ENCODE results near the gene KRT24.

The KRT24 gene

DNA sequence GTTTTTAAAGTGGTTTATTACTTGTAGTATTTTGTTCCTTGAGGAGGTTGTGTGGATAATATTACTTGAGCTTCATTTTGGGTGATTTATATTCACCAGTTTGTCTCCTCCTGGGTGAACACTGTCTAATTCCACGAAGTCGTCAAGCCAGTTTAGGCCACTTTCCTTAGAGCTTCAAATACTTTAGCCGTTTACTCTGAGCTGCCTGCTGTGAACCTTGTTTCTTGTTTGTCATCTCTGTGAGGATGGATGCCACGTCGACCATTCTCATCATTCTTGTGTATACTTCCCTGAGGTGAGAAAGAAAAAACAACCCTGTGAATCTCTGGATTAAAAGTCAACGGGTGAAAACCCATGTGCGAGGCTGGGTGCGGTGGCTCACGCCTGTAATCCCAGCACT is 9.0 kb downstream of the KRT24 start:
- DNase-seq (ENCODE audit: low read depth in 2 of 2): no peak

DNA sequence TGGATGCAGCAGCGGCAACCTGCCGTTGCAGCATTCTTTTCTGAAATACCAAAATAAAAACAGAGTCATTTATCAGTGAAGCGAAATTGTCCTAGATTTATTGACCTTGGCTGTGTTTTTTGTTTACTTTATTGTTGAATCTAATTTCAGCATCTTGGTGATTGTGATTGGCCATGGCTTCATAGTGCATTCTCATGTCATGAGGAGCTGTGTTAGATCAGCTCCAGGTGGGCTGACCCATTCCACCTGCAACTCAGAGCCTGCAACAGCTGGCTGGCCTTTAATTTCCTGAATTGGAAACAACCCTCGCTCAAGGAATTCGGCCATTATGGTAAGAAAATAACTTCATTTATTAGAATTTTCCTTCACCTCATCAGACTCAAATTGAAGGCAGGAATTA is 16.4 kb downstream of the KRT24 start:
- no peak for DNase-seq (ENCODE audit: low read depth in 2 of 2)

DNA sequence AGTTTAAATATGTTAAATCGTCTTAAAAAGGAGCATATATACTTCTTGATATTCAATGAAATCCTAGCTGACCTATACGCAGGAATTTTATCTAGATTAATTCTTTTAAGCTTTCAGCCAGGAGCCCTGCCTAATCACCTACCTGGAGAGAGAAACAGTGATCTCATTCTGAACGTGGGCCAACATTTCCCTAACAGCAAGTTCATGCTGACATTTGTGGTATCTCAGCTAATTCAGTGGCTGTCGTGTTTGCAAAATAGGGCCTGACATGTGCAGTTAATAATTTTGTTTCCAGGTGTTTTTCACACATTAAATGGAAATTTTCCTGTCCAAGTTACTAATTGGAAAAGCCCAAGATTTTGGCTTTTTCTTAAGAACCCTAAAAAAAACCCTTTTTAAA is 17.4 kb downstream of the KRT24 start:
- no peak for DNase-seq (ENCODE audit: low read depth in 2 of 2)

DNA sequence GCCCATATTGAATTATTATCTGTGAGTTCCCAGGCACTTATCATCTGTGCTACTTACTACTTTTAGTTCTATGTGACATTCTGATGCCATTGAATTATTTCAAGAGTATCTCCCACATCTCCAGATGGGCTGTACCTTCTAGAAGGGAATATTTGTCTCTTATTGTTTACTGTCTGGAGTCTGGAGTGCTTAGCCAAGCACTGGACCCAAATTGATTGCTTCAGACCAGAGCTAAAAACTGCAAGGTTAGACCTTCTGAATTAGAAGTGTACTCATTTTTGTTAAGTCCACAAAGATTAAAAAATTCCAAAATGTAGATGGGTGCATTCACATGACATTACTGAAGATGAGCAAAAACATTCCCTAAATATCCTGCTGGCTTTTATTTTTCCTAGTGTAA is 22.6 kb downstream of the KRT24 start:
- no peak for DNase-seq (ENCODE audit: low read depth in 2 of 2)

DNA sequence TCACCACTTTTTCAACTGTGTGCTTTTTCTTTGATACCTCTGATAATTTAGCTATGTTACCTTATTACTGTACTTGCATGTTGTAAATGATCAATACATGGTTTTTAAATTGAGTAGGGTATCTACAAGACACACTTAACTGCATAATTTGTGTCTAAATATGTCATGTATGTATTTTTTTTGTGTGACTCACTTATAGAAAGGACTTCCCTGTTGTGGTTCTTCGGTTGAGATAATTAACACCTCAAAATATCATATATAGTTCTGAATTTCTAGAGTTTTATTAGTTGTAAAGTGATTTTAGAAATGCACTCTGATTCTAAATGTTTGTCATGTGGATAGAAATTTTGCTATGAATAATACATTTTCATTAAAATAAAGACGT is 24.0 kb downstream of the KRT24 start:
- no peak for DNase-seq (ENCODE audit: low read depth in 2 of 2)

DNA sequence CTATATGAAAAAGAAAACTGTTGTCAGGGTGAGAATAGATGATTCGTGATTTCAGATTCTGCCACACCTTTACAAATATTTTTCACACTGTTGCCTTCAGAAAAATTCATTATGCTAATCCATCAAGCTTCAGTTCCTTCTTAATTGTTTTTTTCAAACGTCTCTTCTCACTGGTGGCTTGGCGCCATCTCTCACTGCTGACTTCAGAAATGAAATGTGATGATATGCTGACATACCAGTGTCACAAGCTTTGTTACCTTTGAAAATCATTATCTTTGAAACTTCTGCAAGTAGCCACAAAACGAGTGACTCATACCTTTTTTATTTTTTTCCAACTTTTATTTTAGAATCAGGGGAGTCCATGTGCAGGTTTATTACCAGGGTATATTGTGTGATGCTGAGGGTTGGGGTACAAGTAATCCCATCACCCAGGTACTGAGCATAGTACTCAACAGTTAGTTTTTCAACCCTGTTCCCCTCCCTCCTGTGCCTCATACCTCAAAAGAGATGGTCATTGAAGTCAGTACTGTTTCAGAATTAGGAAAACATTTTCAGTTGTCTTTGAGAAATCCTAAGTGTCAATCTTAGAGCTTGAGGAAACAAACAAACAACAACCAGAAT is 24.5 kb downstream of the KRT24 start:
- no peak for DNase-seq (ENCODE audit: low read depth in 2 of 2)

DNA sequence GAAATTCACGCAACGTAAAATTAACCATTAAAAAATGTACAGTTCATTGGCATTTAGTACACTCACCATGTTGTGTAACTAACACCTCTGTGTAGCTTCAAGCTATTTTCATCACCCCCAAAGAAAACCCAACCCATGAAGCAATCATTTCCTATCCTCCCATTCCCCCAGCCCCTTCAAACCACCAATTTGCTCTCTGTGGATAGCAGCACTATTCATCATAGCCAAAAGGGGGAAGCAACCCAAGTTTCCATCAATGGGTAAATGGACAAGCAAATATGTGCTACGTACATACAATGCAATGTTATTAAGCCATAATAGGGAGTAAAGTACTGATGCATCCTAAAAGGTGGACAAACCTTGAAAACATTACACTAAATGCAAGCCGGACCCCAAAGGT is 27.6 kb downstream of the KRT24 start:
- DNase-seq (ENCODE audit: low read depth in 2 of 2): no peak

DNA sequence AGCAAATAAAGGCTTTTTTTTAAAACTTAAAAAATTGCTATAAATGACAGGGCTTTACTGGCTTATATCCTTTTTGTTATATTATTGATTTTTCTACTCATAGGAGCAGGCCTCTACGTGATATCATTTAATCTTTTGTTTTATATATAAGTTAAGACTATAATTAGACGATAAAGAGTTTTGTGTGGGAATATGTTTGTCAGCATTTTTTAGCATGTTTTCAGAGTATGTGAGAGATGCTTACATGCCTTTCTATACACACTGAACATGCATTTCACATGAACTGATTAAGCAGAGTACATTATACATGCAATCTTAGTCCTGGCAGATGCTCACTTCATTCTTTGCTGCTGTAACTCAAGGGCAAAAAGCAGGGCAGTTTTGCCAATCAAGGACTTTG is 30.9 kb downstream of the KRT24 start:
- DNase-seq (ENCODE audit: low read depth in 2 of 2): no peak

DNA sequence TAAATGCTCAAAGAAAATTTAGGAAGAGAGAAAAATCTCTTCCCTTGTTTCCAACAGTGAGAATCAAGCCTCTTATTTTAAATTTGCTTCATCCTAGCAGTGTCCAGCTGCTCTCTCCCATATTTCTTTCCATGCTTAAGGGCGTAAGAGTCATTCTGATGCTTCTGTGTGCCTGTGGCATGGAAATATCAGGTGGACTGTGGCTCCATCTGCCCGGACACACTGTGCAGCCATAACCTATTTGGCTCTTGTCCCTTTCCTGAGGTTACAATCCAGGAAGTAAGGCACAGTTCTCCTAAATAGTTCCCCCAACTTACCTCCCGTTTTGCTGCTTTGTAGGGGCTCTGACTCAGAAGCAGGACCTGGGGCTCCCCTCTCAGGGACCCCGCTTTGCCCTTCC is 32.3 kb downstream of the KRT24 start:
- DNase-seq (ENCODE audit: low read depth in 2 of 2): no peak

DNA sequence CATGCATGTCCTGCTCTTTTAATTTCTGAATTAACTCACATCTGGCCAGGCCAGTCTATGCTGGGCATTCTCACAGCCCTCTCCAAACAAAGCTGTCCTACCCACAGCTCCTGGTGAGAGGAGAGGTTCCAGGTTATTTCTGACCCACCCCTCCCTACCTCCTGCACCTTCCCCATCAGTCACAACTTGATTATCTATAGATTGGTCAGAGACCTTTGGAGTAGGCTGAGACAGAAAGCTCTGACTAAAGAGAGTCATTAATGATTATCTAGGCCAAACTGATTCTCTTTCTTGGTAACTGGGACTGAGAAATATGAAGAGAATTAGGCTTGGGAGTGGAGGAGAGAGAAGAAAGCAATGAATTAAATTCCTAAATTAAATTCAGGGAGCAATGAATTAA is 37.2 kb downstream of the KRT24 start:
- no peak for DNase-seq (ENCODE audit: low read depth in 2 of 2)

DNA sequence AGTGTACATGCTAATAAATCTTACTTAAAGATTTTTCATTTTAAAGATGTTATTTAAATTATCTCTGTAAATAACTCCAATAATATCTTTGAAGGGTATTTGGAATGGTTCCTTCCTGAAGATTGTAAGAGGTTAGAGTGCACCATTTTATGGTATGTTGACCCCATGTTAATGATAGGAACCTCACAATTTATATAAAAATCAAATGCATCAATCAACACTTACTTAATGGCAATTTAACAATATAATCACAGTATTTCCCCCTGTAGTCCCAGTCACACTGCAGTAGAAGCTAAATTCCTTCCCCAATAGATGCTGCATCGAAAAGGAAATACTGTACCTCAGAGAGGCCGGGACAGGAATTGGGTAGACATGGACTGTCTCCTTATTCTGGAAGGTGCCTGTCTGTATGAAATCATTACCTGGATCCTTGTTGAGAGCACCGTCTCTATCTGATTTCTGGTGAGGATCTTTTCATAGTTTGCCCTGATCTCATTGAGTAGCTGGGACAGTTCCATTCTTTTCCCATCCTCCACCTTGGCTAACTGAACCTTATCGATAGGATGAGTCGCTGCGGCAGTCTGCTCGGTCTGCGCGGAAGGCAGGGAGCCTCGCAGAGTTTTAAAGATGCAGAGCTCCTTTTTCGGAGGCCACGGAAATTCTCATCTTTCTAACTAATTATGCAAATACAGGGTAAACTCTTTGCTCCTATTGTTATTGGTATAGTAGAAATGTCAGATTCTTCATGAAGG is 38.8 kb downstream of the KRT24 start, which contains the start of gene KRT222:
TSS of gene KRT222 (minus strand) at position 596 of the 752 bp plus-strand sequence. CDS start at position 518, 78 bp downstream.
- DNase-seq (ENCODE audit: low read depth in 2 of 2): no peak

DNA sequence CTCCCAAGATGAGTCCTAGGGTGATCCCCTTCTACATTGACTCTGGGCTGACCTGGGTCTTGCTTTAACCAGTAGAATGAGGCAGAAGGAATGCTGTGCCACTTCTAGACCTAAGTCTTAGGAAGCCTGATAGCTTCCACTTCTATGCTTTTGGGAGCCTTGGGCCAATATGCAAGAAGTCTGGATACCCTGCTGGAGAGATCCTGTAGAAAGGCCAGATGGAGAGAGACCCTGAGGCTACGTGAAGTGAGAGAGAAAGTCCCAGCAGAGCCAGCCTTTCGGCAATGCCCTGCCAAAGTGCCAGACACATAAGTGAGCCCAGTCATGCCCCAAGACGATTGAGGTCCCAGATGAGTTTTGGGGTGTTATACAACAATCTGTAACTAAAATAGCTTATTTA is 40.3 kb downstream of the KRT24 start:
- DNase-seq (ENCODE audit: low read depth in 2 of 2): no peak

DNA sequence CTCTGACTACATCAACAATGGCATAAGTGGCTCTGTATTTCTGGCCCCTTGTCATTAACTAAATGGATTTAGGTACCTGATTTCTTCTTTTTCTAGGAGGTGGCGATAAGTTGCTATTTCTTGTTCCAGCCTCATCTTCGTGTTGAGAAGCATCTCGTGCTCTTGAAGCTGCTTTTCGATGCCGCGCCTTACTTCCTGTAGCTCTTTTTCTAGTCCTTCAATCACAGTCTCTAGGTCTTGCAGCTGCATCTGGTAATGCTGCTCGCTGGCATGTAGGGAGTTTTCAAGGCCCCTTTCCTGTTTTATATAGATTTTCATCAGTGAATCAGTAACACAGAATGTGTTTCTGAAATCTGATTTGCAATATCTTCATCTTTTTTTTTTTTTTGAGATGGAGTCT is 43.6 kb downstream of the KRT24 start:
- DNase-seq (ENCODE audit: low read depth in 2 of 2): no peak

DNA sequence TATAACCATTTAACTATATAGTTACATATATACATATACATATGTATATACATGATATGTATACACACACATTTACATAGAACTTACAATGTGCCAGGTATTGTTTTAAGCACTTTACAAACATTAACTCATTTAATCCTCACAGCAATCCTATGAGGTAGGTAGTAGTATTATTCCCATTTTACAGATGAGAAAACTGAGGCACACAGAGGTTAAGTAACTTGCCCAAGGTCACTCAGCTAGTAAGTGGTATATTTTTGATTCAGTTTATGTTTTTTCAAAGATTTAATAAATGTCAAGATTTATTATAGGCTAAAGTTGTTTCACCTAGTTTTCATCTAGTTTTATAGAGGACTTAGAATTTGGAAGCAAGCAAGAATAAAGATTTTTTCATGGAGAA is 45.2 kb downstream of the KRT24 start:
- no peak for DNase-seq (ENCODE audit: low read depth in 2 of 2)

DNA sequence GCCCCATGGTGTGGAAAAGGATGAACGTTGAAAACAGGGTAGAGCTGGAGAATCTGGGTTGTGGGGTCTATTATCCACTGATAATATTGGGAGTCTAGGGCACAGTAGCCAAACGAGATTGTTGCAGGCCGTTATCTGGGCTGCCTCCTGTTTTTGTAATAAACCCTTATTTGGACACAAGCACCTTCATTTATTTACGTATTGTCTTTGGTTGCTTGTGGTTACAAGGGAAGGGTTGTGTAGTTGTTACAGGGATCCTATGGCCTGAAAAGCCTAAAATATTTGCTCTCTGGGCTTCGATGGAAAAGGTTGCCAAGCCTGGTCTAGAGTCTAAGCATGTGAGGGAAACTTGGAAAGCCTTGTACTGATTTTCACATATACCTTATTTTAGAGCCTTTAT is 51.6 kb downstream of the KRT24 start:
- no peak for DNase-seq (ENCODE audit: low read depth in 2 of 2)

DNA sequence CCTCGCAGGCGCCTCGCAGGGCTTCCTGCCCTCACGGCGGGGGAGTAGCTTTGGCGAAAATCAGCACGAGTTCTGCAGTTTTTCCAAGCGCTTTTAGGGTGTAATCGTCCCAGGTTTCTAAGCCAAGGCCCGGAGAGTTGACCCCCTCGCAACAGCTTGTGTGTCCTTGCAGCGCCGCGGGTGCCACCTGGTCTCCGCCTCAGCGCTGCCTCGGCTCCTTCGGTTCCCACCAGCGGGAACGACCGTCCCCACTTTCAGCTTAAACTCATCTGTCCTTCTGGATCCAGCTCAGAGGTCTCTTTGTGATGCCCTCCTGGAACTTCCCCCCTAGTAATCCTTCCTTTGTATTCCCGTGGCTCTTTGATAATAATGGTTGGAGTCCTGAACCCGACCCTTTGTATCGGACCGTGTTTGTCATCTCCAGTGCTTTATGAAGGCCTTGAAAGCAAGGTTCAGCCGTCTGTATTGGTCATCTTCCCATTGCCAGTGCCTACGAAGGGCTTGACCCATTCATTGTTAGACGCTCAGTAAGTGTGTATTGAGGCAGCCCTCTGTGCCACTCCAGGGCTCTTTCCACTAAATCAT is 55.1 kb downstream of the KRT24 start:
- DNase-seq (ENCODE audit: low read depth in 2 of 2): no peak

Data from fibroblast of skin of left biceps (primary cell).